IPS-15b (cell line): ENCODE measurements around the gene DOCK3.
"Not testable (repeated sequence)": the region's sequence is repeated elsewhere in the genome, so short reads cannot be mapped to it uniquely, and the experiment has no call there.

Experiments used
- H3K27me3 ChIP-seq: one replicate; pipeline ENCODE4 v1.6.1; 2013; ENCODE audit warnings: low read length; ENCODE audit not compliant: control insufficient read depth, insufficient read depth
- H3K36me3 ChIP-seq: one replicate; pipeline ENCODE4 v1.6.1; 2013; ENCODE audit warnings: low read length; ENCODE audit not compliant: control insufficient read depth, insufficient read depth
- H3K4me1 ChIP-seq: one replicate; pipeline ENCODE4 v1.6.1; 2013; ENCODE audit warnings: mild to moderate bottlenecking, low read length; ENCODE audit not compliant: control insufficient read depth, insufficient read depth
- H3K4me3 ChIP-seq: one replicate; pipeline ENCODE4 v1.5.1; 2013; ENCODE audit warnings: low read depth, low read length
- H3K9ac ChIP-seq: one replicate; pipeline ENCODE4 v1.6.1; 2013; ENCODE audit warnings: low read depth, mild to moderate bottlenecking, low read length
- H3K9me3 ChIP-seq: one replicate; pipeline ENCODE4 v1.6.1; 2013; ENCODE audit warnings: mild to moderate bottlenecking, low read length; ENCODE audit not compliant: control insufficient read depth, insufficient read depth

DOCK3 gene

GRCh38 chr3:50759015-50759414 is 84.3 kb downstream of the DOCK3 start:
- H3K4me3 ChIP-seq, result no peak overlapping the region
- no peaks in the 10 kb centered on the region for H3K27me3 ChIP-seq
- no peak overlapping the region for H3K9ac ChIP-seq
- H3K4me1 ChIP-seq, result no peaks in the 10 kb centered on the region
- no peaks in the 10 kb centered on the region for H3K9me3 ChIP-seq
- no peaks in the 10 kb centered on the region for H3K36me3 ChIP-seq

DNA sequence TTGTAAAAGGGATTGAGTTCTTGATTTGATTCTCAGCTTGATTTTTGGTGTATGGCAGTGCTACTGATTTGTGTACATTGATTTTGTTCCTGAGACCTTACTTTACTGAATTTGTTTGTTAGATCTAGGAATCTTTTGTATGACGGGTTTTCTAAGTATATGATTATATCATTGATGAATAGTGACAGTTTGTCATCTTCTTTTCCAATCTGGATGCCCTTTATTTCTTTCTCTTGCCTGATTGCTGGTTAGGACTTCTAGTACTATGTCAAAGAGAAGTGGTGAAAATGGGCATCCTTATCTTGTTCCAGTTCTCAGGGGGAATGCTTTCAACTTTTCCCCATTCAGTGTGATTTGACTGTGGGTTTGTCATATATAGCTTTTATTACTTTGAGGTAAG is 103.0 kb downstream of the DOCK3 start:
- Histone ChIP-seq H3K9me3 (no peaks in the 10 kb centered on the region), H3K9ac (no peak overlapping the region), H3K36me3 (no peaks in the 10 kb centered on the region), H3K27me3 (no peaks in the 10 kb centered on the region), H3K4me1 (no peaks in the 10 kb centered on the region), H3K4me3 (no peak overlapping the region)

DNA sequence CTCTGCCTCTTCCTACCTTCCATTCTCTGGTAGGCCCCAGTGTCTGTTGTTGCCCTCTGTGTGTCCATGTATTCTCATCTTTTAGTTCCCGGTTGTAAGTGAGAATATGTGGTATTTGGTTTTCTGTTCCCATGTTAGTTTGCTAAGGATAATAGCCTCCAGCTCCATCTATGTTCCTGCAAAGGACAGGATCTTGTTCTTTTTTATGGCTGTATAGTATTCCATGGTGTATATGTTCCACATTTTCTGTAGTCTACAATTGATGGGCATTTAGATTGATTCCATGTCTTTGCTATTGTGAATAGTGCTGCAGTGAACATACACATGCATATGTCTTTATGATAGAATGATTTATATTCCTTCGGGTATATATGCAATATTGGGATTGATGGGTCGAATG is 107.0 kb downstream of the DOCK3 start:
- H3K4me1 ChIP-seq, H3K27me3 ChIP-seq: not testable (repeated sequence)

GRCh38 chr3:50786631-50787030 is 111.9 kb downstream of the DOCK3 start:
- Histone ChIP-seq H3K9me3 (no peaks in the 10 kb centered on the region), H3K27me3 (no peaks in the 10 kb centered on the region), H3K9ac (no peak overlapping the region), H3K4me3 (no peak overlapping the region), H3K4me1 (peaks cover 10% of the 10 kb centered on the region), H3K36me3 (no peaks in the 10 kb centered on the region)

More for the DNA sequence above, 107.0 kb downstream of the DOCK3 start:
- not testable (repeated sequence) for H3K4me3 ChIP-seq, H3K36me3 ChIP-seq, H3K9me3 ChIP-seq, H3K9ac ChIP-seq

GRCh38 chr3:50790894-50791293 is 116.2 kb downstream of the DOCK3 start:
- H3K36me3 ChIP-seq, H3K9me3 ChIP-seq, H3K4me1 ChIP-seq, H3K4me3 ChIP-seq, H3K27me3 ChIP-seq, H3K9ac ChIP-seq: not testable (repeated sequence)

DNA sequence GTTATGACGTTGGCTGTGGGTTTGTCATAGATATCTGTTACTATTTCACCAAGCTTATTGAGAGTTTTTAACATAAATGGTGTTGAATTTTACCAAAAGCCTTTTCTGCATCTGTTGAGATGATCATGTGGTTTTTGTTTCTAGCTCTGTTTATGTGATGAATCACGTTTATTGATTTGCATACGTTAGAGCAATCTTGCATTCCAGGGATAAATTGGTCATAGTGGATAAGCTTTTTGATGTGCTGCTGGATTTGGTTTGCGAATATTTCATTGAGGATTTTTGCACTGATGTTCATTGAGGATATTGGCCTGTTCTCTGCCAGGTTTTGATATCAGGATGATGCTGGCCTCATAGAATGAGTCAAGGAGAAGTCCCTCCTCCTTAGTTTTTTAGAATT is 117.8 kb downstream of the DOCK3 start:
- no peak overlapping the region for H3K9ac ChIP-seq
- H3K4me1 ChIP-seq, result peaks cover 10% of the 10 kb centered on the region
- no peak overlapping the region for H3K4me3 ChIP-seq
- H3K9me3 ChIP-seq, result no peaks in the 10 kb centered on the region
- H3K27me3 ChIP-seq, result no peaks in the 10 kb centered on the region
- no peaks in the 10 kb centered on the region for H3K36me3 ChIP-seq

DNA sequence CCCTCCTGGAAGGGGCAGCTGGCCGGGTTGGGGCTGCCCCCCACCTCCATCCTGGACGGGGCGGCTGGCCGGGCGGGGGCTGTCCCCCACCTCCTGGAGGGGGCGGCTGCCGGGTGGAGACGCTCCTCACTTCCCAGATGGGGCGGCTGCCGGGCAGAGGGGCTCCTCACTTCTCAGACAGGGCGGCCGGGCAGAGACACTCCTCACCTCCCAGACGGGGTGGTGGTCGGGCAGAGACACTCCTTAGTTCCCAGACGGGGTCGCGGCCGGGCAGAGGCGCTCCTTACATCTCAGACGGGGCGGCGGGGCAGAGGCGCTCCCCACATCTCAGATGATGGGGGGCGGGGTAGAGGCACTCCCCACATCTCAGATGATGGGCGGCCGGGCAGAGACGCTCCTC is 129.1 kb downstream of the DOCK3 start:
- not testable (repeated sequence) for H3K9me3 ChIP-seq, H3K27me3 ChIP-seq, H3K36me3 ChIP-seq, H3K4me3 ChIP-seq, H3K9ac ChIP-seq, H3K4me1 ChIP-seq

DNA sequence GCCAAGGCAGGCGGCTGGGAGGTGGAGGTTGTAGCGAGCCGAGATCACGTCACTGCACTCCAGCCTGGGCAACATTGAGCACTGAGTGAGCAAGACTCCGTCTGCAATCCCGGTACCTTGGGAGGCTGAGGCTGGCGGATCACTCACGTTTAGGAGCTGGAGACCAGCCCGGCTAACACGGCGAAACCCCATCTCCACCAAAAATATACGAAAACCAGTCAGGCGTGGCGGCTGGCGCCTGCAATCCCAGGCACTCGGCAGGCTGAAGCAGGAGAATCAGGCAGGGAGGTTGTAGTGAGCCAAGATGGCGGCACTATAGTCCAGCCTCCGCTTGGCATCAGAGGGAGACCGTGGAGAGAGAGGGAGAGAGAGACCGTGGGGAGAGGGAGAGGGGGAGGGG is 129.6 kb downstream of the DOCK3 start:
- H3K9me3 ChIP-seq, H3K4me1 ChIP-seq, H3K9ac ChIP-seq, H3K36me3 ChIP-seq, H3K4me3 ChIP-seq, H3K27me3 ChIP-seq: not testable (repeated sequence)

DNA sequence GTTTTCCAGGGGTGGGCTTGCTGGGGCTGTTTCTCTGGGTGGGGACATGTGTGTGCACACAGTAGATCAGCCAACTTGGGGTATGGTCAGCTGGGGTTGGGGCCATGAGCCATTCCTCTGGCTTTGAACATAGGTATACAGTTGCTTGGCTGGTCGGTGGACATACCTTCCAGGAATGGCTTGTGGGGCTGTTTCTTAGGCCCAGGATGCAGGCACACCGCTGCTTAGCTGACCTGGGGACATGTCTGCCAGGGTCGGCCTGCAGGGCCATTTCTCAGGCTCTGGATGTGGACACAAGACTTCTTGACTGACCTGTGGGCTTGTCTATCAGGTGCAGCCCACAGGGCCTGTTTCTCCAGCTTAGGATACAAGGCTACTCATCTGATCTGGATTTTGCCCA is 130.6 kb downstream of the DOCK3 start:
- no peak overlapping the region for H3K4me3 ChIP-seq
- no peaks in the 10 kb centered on the region for H3K27me3 ChIP-seq
- H3K9me3 ChIP-seq, result peaks cover 6% of the 10 kb centered on the region
- H3K9ac ChIP-seq, result no peak overlapping the region
- H3K4me1 ChIP-seq, result peaks cover 9% of the 10 kb centered on the region
- H3K36me3 ChIP-seq, result peaks cover 2% of the 10 kb centered on the region

DNA sequence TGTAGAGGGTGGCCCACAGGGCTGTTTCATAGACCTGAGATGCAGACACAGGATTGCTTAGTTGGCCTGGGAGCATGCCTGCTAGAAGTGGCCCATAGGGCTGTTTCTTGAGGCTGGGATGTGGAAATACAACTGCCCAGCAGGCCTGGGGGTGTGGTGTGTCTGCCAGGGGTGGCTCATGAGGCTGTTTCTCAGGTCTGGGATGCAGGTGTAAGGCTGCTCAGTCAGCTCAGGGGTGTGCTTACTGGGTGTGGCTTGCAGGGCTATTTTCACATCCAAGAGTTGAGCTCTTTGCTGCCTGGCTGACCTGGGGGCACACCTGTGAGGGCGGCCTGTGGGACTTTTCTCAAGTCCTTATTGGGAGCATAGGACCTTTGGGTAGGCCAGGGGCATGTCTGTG is 131.3 kb downstream of the DOCK3 start:
- Histone ChIP-seq H3K9me3 (peaks cover 6% of the 10 kb centered on the region), H3K27me3 (no peaks in the 10 kb centered on the region), H3K36me3 (peaks cover 2% of the 10 kb centered on the region), H3K4me1 (peaks cover 9% of the 10 kb centered on the region), H3K4me3 (no peak overlapping the region), H3K9ac (no peak overlapping the region)

GRCh38 chr3:50806806-50807205 is 132.1 kb downstream of the DOCK3 start:
- Histone ChIP-seq H3K9ac (peak overlapping the region; percentile 12), H3K36me3 (peaks cover 2% of the 10 kb centered on the region), H3K4me1 (peaks cover 10% of the 10 kb centered on the region), H3K4me3 (no peak overlapping the region), H3K27me3 (no peaks in the 10 kb centered on the region), H3K9me3 (peaks cover 6% of the 10 kb centered on the region)

DNA sequence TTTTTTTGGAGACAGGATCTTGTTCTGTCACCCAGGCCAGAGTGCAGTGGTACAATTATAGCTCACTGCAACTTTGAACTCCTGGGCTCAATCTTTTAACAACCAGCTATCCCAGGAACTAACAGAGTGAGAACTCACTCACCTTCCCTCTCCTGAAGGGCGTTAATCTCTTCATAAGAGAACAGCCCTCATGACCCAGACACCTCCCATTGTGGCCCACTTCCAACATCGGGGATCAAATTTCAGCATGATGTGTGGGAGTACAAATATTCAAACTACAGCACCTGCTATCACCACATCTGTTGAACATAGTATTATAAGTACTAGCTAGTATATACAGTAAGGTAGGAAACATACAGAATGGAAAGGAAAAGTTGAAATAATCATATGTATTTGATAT is 132.5 kb downstream of the DOCK3 start:
- Histone ChIP-seq H3K9ac (no peak overlapping the region), H3K4me1 (peaks cover 13% of the 10 kb centered on the region), H3K4me3 (no peak overlapping the region), H3K36me3 (peaks cover 2% of the 10 kb centered on the region), H3K9me3 (peaks cover 6% of the 10 kb centered on the region), H3K27me3 (no peaks in the 10 kb centered on the region)

- peaks cover 14% of the 10 kb centered on the region for H3K4me1 ChIP-seq
- H3K27me3 ChIP-seq, result no peaks in the 10 kb centered on the region
- H3K9ac ChIP-seq, result no peak overlapping the region
- no peaks in the 10 kb centered on the region for H3K9me3 ChIP-seq
- no peak overlapping the region for H3K4me3 ChIP-seq
- H3K36me3 ChIP-seq, result no peaks in the 10 kb centered on the region
These were observed 137.2 kb downstream of the DOCK3 start for GRCh38 chr3:50811893-50812292.
